Measurements from ENCODE around the gene SYNE1. TPM values are rescaled to one million over a fixed set of nuclear protein-coding genes. Genes with fewer than 3 reads are reported as not detected.
A peak's percentile ranks its signal among the peaks of the same experiment; 100 is the strongest.

The SYNE1 gene
- total RNA-seq, 1 donor, result 101 TPM

GRCh38 chr6:152155792-152156191 is 481.4 kb downstream of the SYNE1 start:
- H3K4me3 ChIP-seq (ENCODE audit: low read depth, low read length), result no peak overlapping the region
- DNase-seq (ENCODE audit: low read depth), result no peak
- no peak for TF ChIP-seq CTCF (IDR thresholded peaks at IDR 0.05; ENCODE audit: insufficient read depth, low read depth, low read length)

GRCh38 chr6:152154559-152155356 is 482.4 kb downstream of the SYNE1 start:
- TF ChIP-seq CTCF (IDR thresholded peaks at IDR 0.05; ENCODE audit: insufficient read depth, low read depth, low read length), result no peak
- no peak for DNase-seq (ENCODE audit: low read depth)
- no peak overlapping the region for H3K4me3 ChIP-seq (ENCODE audit: low read depth, low read length)

- no peak overlapping the region for H3K4me3 ChIP-seq (ENCODE audit: low read depth, low read length)
- peak; percentile 58 for DNase-seq (ENCODE audit: low read depth)
- no peak for TF ChIP-seq CTCF (IDR thresholded peaks at IDR 0.05; ENCODE audit: insufficient read depth, low read depth, low read length)
Measured at GRCh38 chr6:152151920-152152319, 485.2 kb downstream of the SYNE1 start.

- DNase-seq (ENCODE audit: low read depth), result no peak
- no peak for TF ChIP-seq CTCF (IDR thresholded peaks at IDR 0.05; ENCODE audit: insufficient read depth, low read depth, low read length)
- H3K4me3 ChIP-seq (ENCODE audit: low read depth, low read length), result no peak overlapping the region
Measured at GRCh38 chr6:152150196-152150595, 487.0 kb downstream of the SYNE1 start.

GRCh38 chr6:152148412-152148811 is 488.8 kb downstream of the SYNE1 start:
- no peak overlapping the region for H3K4me3 ChIP-seq (ENCODE audit: low read depth, low read length)
- TF ChIP-seq CTCF (IDR thresholded peaks at IDR 0.05; ENCODE audit: insufficient read depth, low read depth, low read length), result no peak
- DNase-seq (ENCODE audit: low read depth), result no peak

- no peak for TF ChIP-seq CTCF (IDR thresholded peaks at IDR 0.05; ENCODE audit: insufficient read depth, low read depth, low read length)
- no peak overlapping the region for H3K4me3 ChIP-seq (ENCODE audit: low read depth, low read length)
- DNase-seq (ENCODE audit: low read depth), result no peak
Measured at GRCh38 chr6:152147269-152147668, 489.9 kb downstream of the SYNE1 start.

GRCh38 chr6:152146385-152146784 is 490.8 kb downstream of the SYNE1 start:
- no peak overlapping the region for H3K4me3 ChIP-seq (ENCODE audit: low read depth, low read length)
- DNase-seq (ENCODE audit: low read depth), result peak; percentile 54
- no peak for TF ChIP-seq CTCF (IDR thresholded peaks at IDR 0.05; ENCODE audit: insufficient read depth, low read depth, low read length)

Measured in fibroblast of villous mesenchyme (primary cell).